Neural progenitor cell (in vitro differentiated cells): Measurements from ENCODE around the gene IQCE. TPM values are rescaled to one million over a fixed set of nuclear protein-coding genes. Genes with fewer than 3 reads are reported as not detected.

ENCODE experiments used
- DNase-seq: peaks from one replicate; pipeline ENCODE4 v3.0.0-alpha.2; 2016; ENCODE audit warnings: low spot score
- H2AFZ ChIP-seq: fragments of 200-600 bp; sonication (generic); replicated peaks from 2 replicates; pipeline ENCODE4 v1.6.1; 2016; ENCODE audit warnings: antibody characterized with exemption
- H3F3A ChIP-seq: fragments of 200-600 bp; sonication (generic); 2 replicates; pipeline ENCODE4 v1.6.1; 2016; ENCODE audit warnings: antibody characterized with exemption, low read depth
- H3K27ac ChIP-seq: fragments of 200-600 bp; sonication (generic); 2 replicates; pipeline ENCODE4 v1.5.1; 2016; ENCODE audit warnings: mild to moderate bottlenecking
- H3K27me3 ChIP-seq: fragments of 200-600 bp; sonication (generic); 2 replicates; pipeline ENCODE4 v1.6.1; 2016; ENCODE audit warnings: mild to moderate bottlenecking, moderate library complexity
- H3K36me3 ChIP-seq: fragments of 200-600 bp; sonication (generic); 2 replicates; pipeline ENCODE4 v1.5.1; 2016
- H3K4me1 ChIP-seq: fragments of 200-600 bp; sonication (generic); 2 replicates; pipeline ENCODE4 v1.6.1; 2016; ENCODE audit warnings: mixed run types
- H3K4me2 ChIP-seq: fragments of 200-600 bp; sonication (generic); 2 replicates; pipeline ENCODE4 v1.6.1; 2016
- H3K4me3 ChIP-seq: fragments of 200-600 bp; sonication (generic); 2 replicates; pipeline ENCODE4 v1.5.1; 2016
- H3K79me2 ChIP-seq: fragments of 200-600 bp; sonication (generic); 2 replicates; pipeline ENCODE4 v1.6.1; 2016; ENCODE audit warnings: low read depth
- H3K9ac ChIP-seq: fragments of 200-600 bp; sonication (generic); 2 replicates; pipeline ENCODE4 v1.6.1; 2016
- H3K9me3 ChIP-seq: fragments of 200-600 bp; sonication (generic); 2 replicates; pipeline ENCODE4 v1.5.1; 2016; ENCODE audit warnings: low read depth
- H4K20me1 ChIP-seq: fragments of 200-600 bp; sonication (generic); 2 replicates; pipeline ENCODE4 v1.6.1; 2016; ENCODE audit warnings: low read depth
- H3K27ac Mint-ChIP-seq: 3 replicates; pipeline ENCODE4 v1.8.0; 2021; ENCODE audit warnings: mixed read lengths
- H3K27me3 Mint-ChIP-seq: 2 replicates; pipeline ENCODE4 v1.8.0; 2022; ENCODE audit warnings: low read depth, mild to moderate bottlenecking, inconsistent platforms, moderate library complexity, mixed read lengths; ENCODE audit not compliant: insufficient read depth
- H3K36me3 Mint-ChIP-seq: 3 replicates; pipeline ENCODE4 v1.8.0; 2021; ENCODE audit warnings: mixed read lengths
- H3K4me1 Mint-ChIP-seq: 3 replicates; pipeline ENCODE4 v1.8.0; 2021; ENCODE audit warnings: mixed read lengths
- H3K4me3 Mint-ChIP-seq: 3 replicates; pipeline ENCODE4 v1.8.0; 2021; ENCODE audit warnings: mild to moderate bottlenecking, moderate library complexity, mixed read lengths
- H3K9me3 Mint-ChIP-seq: 3 replicates; pipeline ENCODE4 v1.8.0; 2020; ENCODE audit warnings: mixed read lengths
- CTCF ChIP-seq: fragments of 200-600 bp; sonication (generic); IDR thresholded peaks from 2 replicates; pipeline ENCODE4 v1.5.1; 2017; ENCODE audit warnings: antibody characterized with exemption, mild to moderate bottlenecking
- EZH2 ChIP-seq: fragments of 200-600 bp; sonication (generic); IDR thresholded peaks from 2 replicates; pipeline ENCODE4 v1.6.1; 2017; ENCODE audit warnings: antibody characterized with exemption, mild to moderate bottlenecking, moderate library complexity
- EZH2phosphoT487 ChIP-seq: fragments of 200-600 bp; sonication (generic); IDR thresholded peaks from 2 replicates; pipeline ENCODE4 v1.6.1; 2017; ENCODE audit warnings: antibody characterized with exemption
- total RNA-seq: library from RNA; depleted of rRNA; stranded (reverse); fragments of >200 nt; gene quantifications from 2 replicates; pipeline ENCODE4 v1.2.3, GENCODE V29; 2015; ENCODE audit warnings: low replicate concordance

The IQCE gene
- total RNA-seq, 1 donor from 2014 or later = 4.6 TPM

- Mint-ChIP-seq H3K36me3 (peaks cover 5% of the 10 kb centered on the region), H3K4me1 (peaks cover 66% of the 10 kb centered on the region), H3K27me3 (peaks cover 8% of the 10 kb centered on the region), H3K9me3 (no peaks in the 10 kb centered on the region), H3K27ac (peak overlapping the region; percentile 60), H3K4me3 (no peak overlapping the region)
- H3K4me2 ChIP-seq = no peak overlapping the region
- H3K36me3 ChIP-seq = no peaks in the 10 kb centered on the region
- no peak overlapping the region for H3K9ac ChIP-seq
- no peak overlapping the region for H2AFZ ChIP-seq
- no peaks in the 10 kb centered on the region for H4K20me1 ChIP-seq
- H3F3A ChIP-seq = peaks cover 16% of the 10 kb centered on the region
- H3K79me2 ChIP-seq = no peaks in the 10 kb centered on the region
- no peak overlapping the region for H3K4me3 ChIP-seq
- no peaks in the 10 kb centered on the region for H3K9me3 ChIP-seq
- DNase-seq = no peak
- H3K27me3 ChIP-seq = no peaks in the 10 kb centered on the region
- no peak for TF ChIP-seq EZH2
- TF ChIP-seq EZH2phosphoT487 = no peak
- no peak for TF ChIP-seq CTCF
- no peak overlapping the region for H3K27ac ChIP-seq
- H3K4me1 ChIP-seq = peaks cover 25% of the 10 kb centered on the region
Observed at GRCh38 chr7:2611922-2612321, 53.1 kb downstream of the IQCE start.

GRCh38 chr7:2612445-2613097 is 53.8 kb downstream of the IQCE start:
- Mint-ChIP-seq H3K27ac (no peak overlapping the region), H3K9me3 (no peaks in the 10 kb centered on the region), H3K4me1 (peaks cover 66% of the 10 kb centered on the region), H3K27me3 (peaks cover 8% of the 10 kb centered on the region), H3K36me3 (peaks cover 5% of the 10 kb centered on the region), H3K4me3 (no peak overlapping the region)
- Histone ChIP-seq H3K4me2 (no peak overlapping the region), H2AFZ (no peak overlapping the region), H4K20me1 (no peaks in the 10 kb centered on the region), H3K36me3 (no peaks in the 10 kb centered on the region), H3K79me2 (no peaks in the 10 kb centered on the region), H3F3A (peaks cover 16% of the 10 kb centered on the region), H3K27me3 (no peaks in the 10 kb centered on the region), H3K27ac (no peak overlapping the region), H3K9me3 (no peaks in the 10 kb centered on the region), H3K4me1 (peaks cover 25% of the 10 kb centered on the region), H3K9ac (no peak overlapping the region), H3K4me3 (no peak overlapping the region)
- no peak for DNase-seq
- TF ChIP-seq EZH2 (no peak), EZH2phosphoT487 (no peak), CTCF (no peak)

- Mint-ChIP-seq H3K4me1 (peaks cover 68% of the 10 kb centered on the region), H3K36me3 (peaks cover 5% of the 10 kb centered on the region), H3K27me3 (peaks cover 8% of the 10 kb centered on the region), H3K9me3 (no peaks in the 10 kb centered on the region), H3K4me3 (no peak overlapping the region), H3K27ac (peak overlapping the region; percentile 94)
- no peaks in the 10 kb centered on the region for H3K36me3 ChIP-seq
- no peak overlapping the region for H3K9ac ChIP-seq
- no peaks in the 10 kb centered on the region for H3K79me2 ChIP-seq
- H3K4me2 ChIP-seq = no peak overlapping the region
- H3K4me1 ChIP-seq = peaks cover 20% of the 10 kb centered on the region
- H2AFZ ChIP-seq = no peak overlapping the region
- peaks cover 19% of the 10 kb centered on the region for H3F3A ChIP-seq
- H3K4me3 ChIP-seq = no peak overlapping the region
- H3K27me3 ChIP-seq = no peaks in the 10 kb centered on the region
- no peaks in the 10 kb centered on the region for H3K9me3 ChIP-seq
- no peak overlapping the region for H3K27ac ChIP-seq
- DNase-seq = no peak
- H4K20me1 ChIP-seq = no peaks in the 10 kb centered on the region
- TF ChIP-seq CTCF = no peak
- no peak for TF ChIP-seq EZH2phosphoT487
- TF ChIP-seq EZH2 = no peak
Observed at GRCh38 chr7:2613098-2613930, 54.5 kb downstream of the IQCE start.
